Endometrial microvascular endothelial cells (primary cell): Measurements from ENCODE around the gene ADCY1. TPM values are rescaled to one million over a fixed set of nuclear protein-coding genes. Genes with fewer than 3 reads are reported as not detected.

Experiments
- in situ Hi-C: cut with HindIII; loops from 2 replicates; pipeline ENCODE4 v1.10.0; 2017; ENCODE audit warnings: low sequenced_read_pairs, low pct_unique_long_range_greater_than_20kb; ENCODE audit errors: inconsistent ontology term
- total RNA-seq: library from RNA; depleted of rRNA; stranded (reverse); fragments of >200 nt; gene quantifications from one replicate; pipeline ENCODE4 v1.2.3, GENCODE V29; 2015; ENCODE audit errors: inconsistent ontology term

ADCY1 gene
- total RNA-seq, 1 donor from 2014 or later, result not detected

- in situ Hi-C loops, result no loop called here
Measured at GRCh38 chr7:45699015-45699309, 124.8 kb downstream of the ADCY1 start.

DNA sequence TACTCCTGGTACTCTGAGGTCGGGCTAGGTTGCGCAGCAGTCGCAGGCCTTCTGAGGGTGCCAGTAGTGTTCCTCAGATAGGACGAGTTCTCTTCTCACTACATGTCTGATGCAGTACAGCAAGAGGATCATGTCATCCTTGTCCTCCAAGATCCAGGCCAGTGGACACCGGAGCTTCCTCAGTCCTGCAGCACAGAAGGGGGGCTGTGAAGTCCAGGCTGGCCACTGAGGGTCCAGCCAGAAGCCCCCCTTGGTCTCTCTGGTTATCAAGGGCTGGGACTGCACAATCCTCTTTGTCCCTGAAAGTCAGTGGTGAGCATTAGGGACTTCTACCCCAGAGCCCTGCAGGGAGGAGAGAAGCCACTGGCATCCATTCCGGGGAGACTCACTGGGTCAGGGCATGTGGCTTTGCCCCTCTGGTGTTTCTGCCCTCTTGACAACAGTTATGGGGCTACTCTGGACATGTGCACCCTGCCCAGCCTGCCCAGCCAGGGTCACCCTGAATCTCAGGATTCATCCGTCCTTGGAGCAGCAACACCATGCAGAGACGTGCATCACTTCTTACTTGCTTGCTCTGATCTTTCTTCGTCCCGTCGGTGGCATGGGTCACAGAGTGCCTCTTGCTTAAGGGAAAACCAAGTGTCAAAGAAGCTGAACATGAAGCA, 125.7 kb downstream of the ADCY1 start:
- in situ Hi-C loops, result no loop called here

DNA sequence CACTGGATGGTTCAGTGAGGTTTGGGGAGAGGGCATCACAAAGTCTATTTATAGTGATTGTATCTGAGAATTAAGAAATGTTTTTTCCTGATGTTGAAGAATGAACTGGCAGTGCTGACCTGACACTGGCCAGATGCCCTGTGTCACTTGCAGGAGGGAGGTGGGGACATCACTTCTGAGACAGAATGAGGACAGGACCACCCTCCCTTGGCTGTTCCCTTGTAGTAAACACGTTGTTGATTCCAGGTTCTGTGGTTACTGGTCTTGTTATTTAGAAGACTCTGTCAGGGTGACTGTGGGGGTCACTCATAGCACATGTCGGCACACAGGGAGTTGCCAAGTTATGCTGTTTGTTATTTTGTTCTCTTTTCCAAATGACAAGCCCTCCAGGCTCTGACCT, 126.4 kb downstream of the ADCY1 start:
- in situ Hi-C loops, result no loop called here

GRCh38 chr7:45701701-45702510, 127.7 kb downstream of the ADCY1 start:
- in situ Hi-C loops, result no loop called here

DNA sequence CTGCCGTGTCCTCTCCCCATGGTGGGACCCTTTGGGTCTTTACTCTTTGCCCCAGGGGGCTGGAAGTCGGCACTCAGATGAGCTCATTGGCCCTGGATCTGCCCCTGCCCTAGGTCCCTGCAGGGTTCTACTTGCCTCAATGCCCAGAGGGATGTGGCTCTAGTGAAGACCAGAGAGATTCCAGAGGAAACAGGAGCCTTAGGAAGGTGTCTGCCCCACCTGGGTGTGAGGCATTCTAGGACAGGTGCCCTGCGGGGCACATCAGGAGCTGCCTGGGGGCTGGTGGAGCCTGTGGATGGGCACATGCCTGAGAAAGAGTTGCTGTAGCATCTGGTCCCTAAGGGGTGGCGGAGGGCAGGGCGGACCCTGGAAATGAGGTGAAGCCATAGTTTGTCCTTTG, 128.6 kb downstream of the ADCY1 start:
- in situ Hi-C loops, result no loop called here

GRCh38 chr7:45703373-45703821, 129.2 kb downstream of the ADCY1 start:
- in situ Hi-C loops, result no loop called here

- in situ Hi-C loops, result no loop called here
Measured at GRCh38 chr7:45703911-45704682, 129.9 kb downstream of the ADCY1 start.

- in situ Hi-C loops, result no loop called here
Measured at GRCh38 chr7:45704683-45705016, 130.5 kb downstream of the ADCY1 start.

- in situ Hi-C loops, result no loop called here
Measured at GRCh38 chr7:45708046-45708950, 134.1 kb downstream of the ADCY1 start.

- in situ Hi-C loops, result no loop called here
Measured at GRCh38 chr7:45709168-45710042, 135.2 kb downstream of the ADCY1 start.

GRCh38 chr7:45710271-45711160, 136.3 kb downstream of the ADCY1 start:
- in situ Hi-C loops, result no loop called here

DNA sequence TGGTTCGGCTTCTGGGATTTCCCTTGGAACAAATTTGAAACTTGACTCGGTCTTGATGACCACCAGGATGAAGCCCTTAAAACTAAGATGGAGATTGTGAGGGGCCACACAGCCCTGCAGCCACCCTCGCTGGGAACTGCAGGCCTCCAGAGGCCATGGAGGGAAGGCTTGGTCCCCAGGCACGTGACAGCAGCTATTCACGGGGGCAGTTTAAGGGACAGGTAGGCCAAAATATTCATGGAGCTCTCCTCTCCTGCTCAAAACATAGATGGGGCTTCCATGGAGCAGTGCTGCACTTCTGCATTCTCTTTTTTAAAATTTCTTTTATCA, 137.0 kb downstream of the ADCY1 start:
- in situ Hi-C loops, result no loop called here

DNA sequence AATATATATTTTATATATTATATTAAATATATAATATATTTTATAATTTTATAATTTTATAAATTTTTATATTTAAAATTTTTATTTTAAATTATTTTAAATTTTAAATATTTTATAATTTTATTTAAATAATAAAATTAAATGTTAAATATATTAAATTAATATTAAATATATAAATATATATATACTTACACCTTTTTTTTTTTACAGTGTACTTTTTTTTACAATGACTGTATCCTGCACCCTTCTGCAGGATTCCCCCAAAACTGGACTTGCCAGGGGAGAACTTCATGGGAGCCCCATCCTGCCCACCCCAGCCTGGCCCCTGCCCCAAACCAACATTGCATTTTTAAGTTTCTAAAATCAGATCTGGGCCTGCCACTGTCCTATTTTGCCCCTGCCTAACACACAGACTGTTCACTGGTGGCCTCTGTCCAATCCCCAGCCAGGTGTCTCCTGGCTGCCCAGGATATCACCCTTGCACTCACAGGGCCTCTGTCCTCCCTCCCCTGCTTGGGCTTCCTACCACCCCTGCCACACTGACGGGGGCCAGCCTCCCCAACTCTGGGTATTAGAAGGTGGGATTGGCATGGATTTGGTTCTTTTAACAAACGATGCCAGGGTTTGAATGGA, 138.0 kb downstream of the ADCY1 start:
- in situ Hi-C loops, result no loop called here

GRCh38 chr7:45712872-45713668, 138.9 kb downstream of the ADCY1 start:
- in situ Hi-C loops, result no loop called here

- in situ Hi-C loops, result no loop called here
Measured at GRCh38 chr7:45713669-45714520, 139.7 kb downstream of the ADCY1 start.
